Karpas-422 (cell line): ENCODE results near the gene PDLIM4. TPM values are rescaled to one million over a fixed set of nuclear protein-coding genes. Genes with fewer than 3 reads are reported as not detected.

ENCODE experiments used
- DNase-seq: peaks from one replicate; pipeline ENCODE4 v3.0.0-alpha.2; 2015
- H2AFZ ChIP-seq: fragments of 200-600 bp; sonication (generic); 2 replicates; pipeline ENCODE4 v1.6.1; 2014; ENCODE audit warnings: antibody characterized with exemption, low read length, mixed read lengths
- H3K27ac ChIP-seq: fragments of 200-600 bp; sonication (generic); 2 replicates; pipeline ENCODE4 v1.5.1; 2014; ENCODE audit warnings: mild to moderate bottlenecking, low read length, moderate library complexity
- H3K27me3 ChIP-seq: fragments of 200-600 bp; sonication (generic); 2 replicates; pipeline ENCODE4 v1.6.1; 2014; ENCODE audit warnings: low read length, mixed read lengths
- H3K36me3 ChIP-seq: fragments of 200-600 bp; sonication (generic); 2 replicates; pipeline ENCODE4 v1.6.1; 2014; ENCODE audit warnings: low read length, mixed read lengths; ENCODE audit not compliant: insufficient read depth
- H3K4me1 ChIP-seq: fragments of 200-600 bp; sonication (generic); 2 replicates; pipeline ENCODE4 v1.6.1; 2014; ENCODE audit warnings: mild to moderate bottlenecking, low read length, mixed read lengths
- H3K4me2 ChIP-seq: fragments of 200-600 bp; sonication (generic); 2 replicates; pipeline ENCODE4 v1.6.1; 2014; ENCODE audit warnings: low read length, low read depth, mild to moderate bottlenecking; ENCODE audit not compliant: poor library complexity, severe bottlenecking
- H3K4me3 ChIP-seq: fragments of 200-600 bp; sonication (generic); 2 replicates; pipeline ENCODE4 v1.5.1; 2014; ENCODE audit warnings: mild to moderate bottlenecking, antibody characterized with exemption, low read length, mixed read lengths
- H3K79me2 ChIP-seq: fragments of 200-600 bp; sonication (generic); 2 replicates; pipeline ENCODE4 v1.6.1; 2014; ENCODE audit warnings: mild to moderate bottlenecking, low read length, mixed read lengths
- H3K9ac ChIP-seq: fragments of 200-600 bp; sonication (generic); 2 replicates; pipeline ENCODE4 v1.6.0; 2014; ENCODE audit warnings: low read length
- H3K9me2 ChIP-seq: fragments of 200-600 bp; sonication (generic), shearing (Covaris generic); replicated peaks from 2 replicates; pipeline ENCODE4 v1.6.0; 2014; ENCODE audit warnings: mild to moderate bottlenecking, low read length, moderate library complexity; ENCODE audit not compliant: insufficient read depth
- H3K9me3 ChIP-seq: fragments of 300-700, 200-600 bp; sonication (generic); 2 replicates; pipeline ENCODE4 v1.6.1; 2014; ENCODE audit warnings: low read length, mixed read lengths
- H4K20me1 ChIP-seq: fragments of 200-600 bp; sonication (generic); 2 replicates; pipeline ENCODE4 v1.6.1; 2014; ENCODE audit warnings: mild to moderate bottlenecking, antibody characterized with exemption, low read length, low read depth; ENCODE audit not compliant: insufficient read depth
- total RNA-seq: library from RNA; depleted of rRNA; stranded (reverse); fragments of >200 nt; shearing (Covaris generic); gene quantifications from 2 replicates; pipeline ENCODE4 v1.2.3, GENCODE V29; 2014; ENCODE audit warnings: low replicate concordance; rRNA removed

PDLIM4 gene
- not detected in 2 replicates for total RNA-seq

- Histone ChIP-seq H3K27ac (no peak within 1 kb of the TSS), H2AFZ (no peak within 1 kb of the TSS), H3K36me3 (no peaks in the 10 kb centered on the region), H3K9me3 (no peaks in the 10 kb centered on the region), H3K9me2 (no peaks in the 10 kb centered on the region), H3K4me2 (no peak within 1 kb of the TSS), H3K4me3 (no peak within 1 kb of the TSS), H3K27me3 (no peaks in the 10 kb centered on the region), H3K4me1 (no peaks in the 10 kb centered on the region), H4K20me1 (no peaks in the 10 kb centered on the region), H3K79me2 (no peaks in the 10 kb centered on the region), H3K9ac (no peak within 1 kb of the TSS)
- DNase-seq: no peak
These were observed at the start of gene PDLIM4 for GRCh38 chr5:132257131-132258101. Gene PDLIM4 (plus strand): TSS chr5:132257696. CDS start chr5:132257735, 39 bp downstream.

GRCh38 chr5:132207778-132208177 is 49.7 kb upstream of the PDLIM4 start:
- H3K9me2 ChIP-seq: no peaks in the 10 kb centered on the region
- H3K79me2 ChIP-seq: no peaks in the 10 kb centered on the region
- H3K4me2 ChIP-seq: no peak overlapping the region
- no peak overlapping the region for H3K27ac ChIP-seq
- H3K4me3 ChIP-seq: no peak overlapping the region
- H3K9ac ChIP-seq: no peak overlapping the region
- no peak overlapping the region for H2AFZ ChIP-seq
- no peaks in the 10 kb centered on the region for H3K36me3 ChIP-seq
- H3K4me1 ChIP-seq: peaks cover 58% of the 10 kb centered on the region
- H4K20me1 ChIP-seq: no peaks in the 10 kb centered on the region
- no peak for DNase-seq
- no peaks in the 10 kb centered on the region for H3K9me3 ChIP-seq
- no peaks in the 10 kb centered on the region for H3K27me3 ChIP-seq

- Histone ChIP-seq H3K36me3 (no peaks in the 10 kb centered on the region), H3K9ac (no peak overlapping the region), H3K27me3 (no peaks in the 10 kb centered on the region), H3K4me1 (peaks cover 44% of the 10 kb centered on the region), H3K27ac (no peak overlapping the region), H3K4me2 (no peak overlapping the region), H3K79me2 (no peaks in the 10 kb centered on the region), H3K9me2 (no peaks in the 10 kb centered on the region), H2AFZ (no peak overlapping the region), H3K4me3 (no peak overlapping the region), H3K9me3 (no peaks in the 10 kb centered on the region), H4K20me1 (no peaks in the 10 kb centered on the region)
- DNase-seq: no peak
These were observed 48.4 kb upstream of the PDLIM4 start for GRCh38 chr5:132209131-132209530.

GRCh38 chr5:132209901-132210545 is 47.5 kb upstream of the PDLIM4 start:
- no peak overlapping the region for H3K9ac ChIP-seq

GRCh38 chr5:132210944-132211343 is 46.6 kb upstream of the PDLIM4 start:
- peaks cover 26% of the 10 kb centered on the region for H3K4me1 ChIP-seq

More at GRCh38 chr5:132209901-132210545, 47.5 kb upstream of the PDLIM4 start:
- no peaks in the 10 kb centered on the region for H3K36me3 ChIP-seq
- H4K20me1 ChIP-seq: no peaks in the 10 kb centered on the region
- no peak overlapping the region for H3K4me2 ChIP-seq
- H3K9me3 ChIP-seq: no peaks in the 10 kb centered on the region
- H3K9me2 ChIP-seq: no peaks in the 10 kb centered on the region
- H3K4me3 ChIP-seq: no peak overlapping the region
- no peak overlapping the region for H2AFZ ChIP-seq
- no peak overlapping the region for H3K27ac ChIP-seq
- DNase-seq: no peak
- H3K79me2 ChIP-seq: no peaks in the 10 kb centered on the region
- H3K27me3 ChIP-seq: no peaks in the 10 kb centered on the region
- peaks cover 35% of the 10 kb centered on the region for H3K4me1 ChIP-seq

GRCh38 chr5:132211787-132212186 is 45.7 kb upstream of the PDLIM4 start:
- no peak overlapping the region for H3K4me2 ChIP-seq

More at GRCh38 chr5:132210944-132211343, 46.6 kb upstream of the PDLIM4 start:
- no peak for DNase-seq
- no peaks in the 10 kb centered on the region for H4K20me1 ChIP-seq
- H2AFZ ChIP-seq: no peak overlapping the region
- no peak overlapping the region for H3K4me3 ChIP-seq
- H3K79me2 ChIP-seq: no peaks in the 10 kb centered on the region
- H3K36me3 ChIP-seq: no peaks in the 10 kb centered on the region
- no peak overlapping the region for H3K27ac ChIP-seq
- no peak overlapping the region for H3K9ac ChIP-seq
- H3K9me3 ChIP-seq: no peaks in the 10 kb centered on the region
- H3K4me2 ChIP-seq: no peak overlapping the region
- H3K9me2 ChIP-seq: no peaks in the 10 kb centered on the region
- no peaks in the 10 kb centered on the region for H3K27me3 ChIP-seq

GRCh38 chr5:132213666-132214065 is 43.8 kb upstream of the PDLIM4 start:
- Histone ChIP-seq H3K9ac (no peak overlapping the region), H3K27ac (no peak overlapping the region), H3K4me3 (no peak overlapping the region), H3K4me1 (peaks cover 6% of the 10 kb centered on the region), H2AFZ (no peak overlapping the region), H3K9me2 (no peaks in the 10 kb centered on the region), H3K4me2 (no peak overlapping the region), H3K9me3 (no peaks in the 10 kb centered on the region), H4K20me1 (no peaks in the 10 kb centered on the region), H3K27me3 (no peaks in the 10 kb centered on the region), H3K36me3 (no peaks in the 10 kb centered on the region), H3K79me2 (no peaks in the 10 kb centered on the region)
- no peak for DNase-seq

More at GRCh38 chr5:132211787-132212186, 45.7 kb upstream of the PDLIM4 start:
- Histone ChIP-seq H3K9me3 (no peaks in the 10 kb centered on the region), H3K9me2 (no peaks in the 10 kb centered on the region), H3K9ac (no peak overlapping the region), H3K4me3 (no peak overlapping the region), H3K4me1 (peaks cover 18% of the 10 kb centered on the region), H3K27me3 (no peaks in the 10 kb centered on the region), H3K36me3 (no peaks in the 10 kb centered on the region), H4K20me1 (no peaks in the 10 kb centered on the region), H3K79me2 (no peaks in the 10 kb centered on the region), H2AFZ (no peak overlapping the region), H3K27ac (no peak overlapping the region)
- DNase-seq: no peak

GRCh38 chr5:132214491-132214890 is 43.0 kb upstream of the PDLIM4 start:
- no peak overlapping the region for H3K9ac ChIP-seq
- DNase-seq: no peak
- H3K36me3 ChIP-seq: no peaks in the 10 kb centered on the region
- H3K4me3 ChIP-seq: no peak overlapping the region
- no peaks in the 10 kb centered on the region for H3K79me2 ChIP-seq
- H3K4me2 ChIP-seq: no peak overlapping the region
- no peak overlapping the region for H3K27ac ChIP-seq
- no peak overlapping the region for H2AFZ ChIP-seq
- H4K20me1 ChIP-seq: no peaks in the 10 kb centered on the region
- no peaks in the 10 kb centered on the region for H3K9me3 ChIP-seq
- no peaks in the 10 kb centered on the region for H3K27me3 ChIP-seq
- H3K4me1 ChIP-seq: peaks cover 6% of the 10 kb centered on the region
- H3K9me2 ChIP-seq: no peaks in the 10 kb centered on the region
